ENCODE measurements around the gene KCNMA1.

The KCNMA1 gene

GRCh38 chr10:77022671-77023070, 614.9 kb downstream of the KCNMA1 start:
- Histone ChIP-seq H4K8ac (ENCODE audit: low read depth, low read length) (no peak overlapping the region), H3K4ac (ENCODE audit: low read length) (no peak overlapping the region)
- WGBS, 2 donors (ENCODE audit: extremely low coverage in 2 of 2, insufficient read length in 2 of 2, insufficient replicate concordance in 1 of 2) = no CpG with 5 or more reads among the region's 4 CpGs

GRCh38 chr10:77021966-77022490, 615.6 kb downstream of the KCNMA1 start:
- H3K9me3 ChIP-seq (replicated peaks in 1 of 2; ENCODE audit: control insufficient read depth in 2 of 2, insufficient read depth in 1 of 2, low read depth in 1 of 2, low read length in 2 of 2) = no peaks in the 10 kb centered on the region
- H2AFZ ChIP-seq (ENCODE audit: low read length) = no peak overlapping the region
- no peak overlapping the region for H2BK5ac ChIP-seq (ENCODE audit: low read length)
- no peaks in the 10 kb centered on the region for H3K36me3 ChIP-seq (replicated peaks in 1 of 2; ENCODE audit: control insufficient read depth in 2 of 2, insufficient read depth in 2 of 2, low read length in 2 of 2)
- no CpG with 5 or more reads among the region's 4 CpGs for WGBS, 2 donors (ENCODE audit: extremely low coverage in 2 of 2, insufficient read length in 2 of 2, insufficient replicate concordance in 1 of 2)
- no peak overlapping the region for H3K4ac ChIP-seq (ENCODE audit: low read length)
- H2AK5ac ChIP-seq (ENCODE audit: low read depth, low read length) = no peak overlapping the region
- H3K79me1 ChIP-seq (ENCODE audit: low read depth, low read length) = no peaks in the 10 kb centered on the region
- H4K91ac ChIP-seq (ENCODE audit: low read depth, low read length, poor library complexity) = no peak overlapping the region
- no peak overlapping the region for H3K9ac ChIP-seq (ENCODE audit: low read depth, low read length, poor library complexity)
- H3K4me1 ChIP-seq (ENCODE audit: control insufficient read depth in 2 of 2, insufficient read depth in 1 of 2, low read depth in 1 of 2, low read length in 2 of 2) = peaks cover 0 to 2% of the 10 kb centered on the region in 2 donors
- no peak overlapping the region for H3K27ac ChIP-seq (replicated peaks; ENCODE audit: low read length)
- no peak overlapping the region for H3K4me3 ChIP-seq (ENCODE audit: low read length in 2 of 2)
- no peak overlapping the region for H4K8ac ChIP-seq (ENCODE audit: low read depth, low read length)
- no peak overlapping the region for H3K18ac ChIP-seq (ENCODE audit: low read length)
- no peak overlapping the region for H3K14ac ChIP-seq (ENCODE audit: low read length)
- H3K4me2 ChIP-seq (ENCODE audit: insufficient read depth, low read length, poor library complexity, severe bottlenecking) = no peak overlapping the region
- no peak overlapping the region for H2BK120ac ChIP-seq (ENCODE audit: low read depth, low read length)
- H2BK12ac ChIP-seq (ENCODE audit: low read length) = no peak overlapping the region
- no peak overlapping the region for H3K23ac ChIP-seq (ENCODE audit: low read depth, low read length, poor library complexity)
- no peaks in the 10 kb centered on the region for H3K27me3 ChIP-seq (ENCODE audit: control insufficient read depth in 3 of 3, insufficient read depth in 3 of 3, low read depth in 1 of 3, low read length in 3 of 3)
- DNase-seq (ENCODE audit: low spot score) = no peak
- H2BK15ac ChIP-seq (ENCODE audit: low read length) = no peak overlapping the region

More at GRCh38 chr10:77022671-77023070, 614.9 kb downstream of the KCNMA1 start:
- Histone ChIP-seq H2BK5ac (ENCODE audit: low read length) (no peak overlapping the region), H3K4me1 (ENCODE audit: control insufficient read depth in 2 of 2, insufficient read depth in 1 of 2, low read depth in 1 of 2, low read length in 2 of 2) (peaks cover 0 to 2% of the 10 kb centered on the region in 2 donors), H3K23ac (ENCODE audit: low read depth, low read length, poor library complexity) (no peak overlapping the region), H2AK5ac (ENCODE audit: low read depth, low read length) (no peak overlapping the region), H3K27ac (replicated peaks; ENCODE audit: low read length) (no peak overlapping the region), H3K4me2 (ENCODE audit: insufficient read depth, low read length, poor library complexity, severe bottlenecking) (no peak overlapping the region), H3K36me3 (replicated peaks in 1 of 2; ENCODE audit: control insufficient read depth in 2 of 2, insufficient read depth in 2 of 2, low read length in 2 of 2) (no peaks in the 10 kb centered on the region), H4K91ac (ENCODE audit: low read depth, low read length, poor library complexity) (no peak overlapping the region), H3K79me1 (ENCODE audit: low read depth, low read length) (no peaks in the 10 kb centered on the region), H3K9me3 (replicated peaks in 1 of 2; ENCODE audit: control insufficient read depth in 2 of 2, insufficient read depth in 1 of 2, low read depth in 1 of 2, low read length in 2 of 2) (no peaks in the 10 kb centered on the region), H2BK12ac (ENCODE audit: low read length) (no peak overlapping the region), H3K27me3 (ENCODE audit: control insufficient read depth in 3 of 3, insufficient read depth in 3 of 3, low read depth in 1 of 3, low read length in 3 of 3) (no peaks in the 10 kb centered on the region), H3K14ac (ENCODE audit: low read length) (no peak overlapping the region), H2BK120ac (ENCODE audit: low read depth, low read length) (no peak overlapping the region), H2BK15ac (ENCODE audit: low read length) (no peak overlapping the region), H3K18ac (ENCODE audit: low read length) (no peak overlapping the region), H3K9ac (ENCODE audit: low read depth, low read length, poor library complexity) (no peak overlapping the region), H3K4me3 (ENCODE audit: low read length in 2 of 2) (no peak overlapping the region), H2AFZ (ENCODE audit: low read length) (no peak overlapping the region)
- DNase-seq (ENCODE audit: low spot score) = no peak

- no peak overlapping the region for H4K8ac ChIP-seq (ENCODE audit: low read depth, low read length)
These were observed 617.1 kb downstream of the KCNMA1 start for GRCh38 chr10:77020426-77021040.

GRCh38 chr10:77016855-77017254, 620.8 kb downstream of the KCNMA1 start:
- Histone ChIP-seq H3K9ac (ENCODE audit: low read depth, low read length, poor library complexity) (no peak overlapping the region), H3K9me3 (replicated peaks in 1 of 2; ENCODE audit: control insufficient read depth in 2 of 2, insufficient read depth in 1 of 2, low read depth in 1 of 2, low read length in 2 of 2) (no peaks in the 10 kb centered on the region), H3K36me3 (replicated peaks in 1 of 2; ENCODE audit: control insufficient read depth in 2 of 2, insufficient read depth in 2 of 2, low read length in 2 of 2) (no peaks in the 10 kb centered on the region), H3K23ac (ENCODE audit: low read depth, low read length, poor library complexity) (no peak overlapping the region), H3K79me1 (ENCODE audit: low read depth, low read length) (no peaks in the 10 kb centered on the region), H3K4me2 (ENCODE audit: insufficient read depth, low read length, poor library complexity, severe bottlenecking) (no peak overlapping the region), H4K8ac (ENCODE audit: low read depth, low read length) (no peak overlapping the region), H3K14ac (ENCODE audit: low read length) (no peak overlapping the region), H4K91ac (ENCODE audit: low read depth, low read length, poor library complexity) (no peak overlapping the region), H2BK5ac (ENCODE audit: low read length) (no peak overlapping the region), H2BK120ac (ENCODE audit: low read depth, low read length) (no peak overlapping the region), H2AK5ac (ENCODE audit: low read depth, low read length) (no peak overlapping the region), H3K4me3 (ENCODE audit: low read length in 2 of 2) (no peak overlapping the region), H2BK12ac (ENCODE audit: low read length) (no peak overlapping the region), H3K4ac (ENCODE audit: low read length) (no peak overlapping the region), H3K27ac (replicated peaks; ENCODE audit: low read length) (no peak overlapping the region), H3K27me3 (ENCODE audit: control insufficient read depth in 3 of 3, insufficient read depth in 3 of 3, low read depth in 1 of 3, low read length in 3 of 3) (no peaks in the 10 kb centered on the region), H2AFZ (ENCODE audit: low read length) (no peak overlapping the region), H3K4me1 (ENCODE audit: control insufficient read depth in 2 of 2, insufficient read depth in 1 of 2, low read depth in 1 of 2, low read length in 2 of 2) (no peaks in the 10 kb centered on the region), H3K18ac (ENCODE audit: low read length) (no peak overlapping the region), H2BK15ac (ENCODE audit: low read length) (no peak overlapping the region)
- WGBS, 2 donors (ENCODE audit: extremely low coverage in 2 of 2, insufficient read length in 2 of 2, insufficient replicate concordance in 1 of 2) = no CpG with 5 or more reads among the region's 4 CpGs
- DNase-seq (ENCODE audit: low spot score) = no peak

More at GRCh38 chr10:77020426-77021040, 617.1 kb downstream of the KCNMA1 start:
- no peak overlapping the region for H3K18ac ChIP-seq (ENCODE audit: low read length)
- no peaks in the 10 kb centered on the region for H3K36me3 ChIP-seq (replicated peaks in 1 of 2; ENCODE audit: control insufficient read depth in 2 of 2, insufficient read depth in 2 of 2, low read length in 2 of 2)
- H2BK15ac ChIP-seq (ENCODE audit: low read length) = no peak overlapping the region
- no peaks in the 10 kb centered on the region for H3K9me3 ChIP-seq (replicated peaks in 1 of 2; ENCODE audit: control insufficient read depth in 2 of 2, insufficient read depth in 1 of 2, low read depth in 1 of 2, low read length in 2 of 2)
- no peak overlapping the region for H3K23ac ChIP-seq (ENCODE audit: low read depth, low read length, poor library complexity)
- no peak overlapping the region for H2BK12ac ChIP-seq (ENCODE audit: low read length)
- no peak overlapping the region for H3K4ac ChIP-seq (ENCODE audit: low read length)
- H4K91ac ChIP-seq (ENCODE audit: low read depth, low read length, poor library complexity) = no peak overlapping the region
- H3K14ac ChIP-seq (ENCODE audit: low read length) = no peak overlapping the region
- H3K27me3 ChIP-seq (ENCODE audit: control insufficient read depth in 3 of 3, insufficient read depth in 3 of 3, low read depth in 1 of 3, low read length in 3 of 3) = no peaks in the 10 kb centered on the region
- H2AK5ac ChIP-seq (ENCODE audit: low read depth, low read length) = no peak overlapping the region
- no peaks in the 10 kb centered on the region for H3K79me1 ChIP-seq (ENCODE audit: low read depth, low read length)
- no peak overlapping the region for H3K4me2 ChIP-seq (ENCODE audit: insufficient read depth, low read length, poor library complexity, severe bottlenecking)
- DNase-seq (ENCODE audit: low spot score) = no peak
- H2BK5ac ChIP-seq (ENCODE audit: low read length) = no peak overlapping the region
- H3K4me1 ChIP-seq (ENCODE audit: control insufficient read depth in 2 of 2, insufficient read depth in 1 of 2, low read depth in 1 of 2, low read length in 2 of 2) = peaks cover 0 to 2% of the 10 kb centered on the region in 2 donors
- H3K9ac ChIP-seq (ENCODE audit: low read depth, low read length, poor library complexity) = no peak overlapping the region
- H2AFZ ChIP-seq (ENCODE audit: low read length) = no peak overlapping the region
- no peak overlapping the region for H3K27ac ChIP-seq (replicated peaks; ENCODE audit: low read length)
- no peak overlapping the region for H3K4me3 ChIP-seq (ENCODE audit: low read length in 2 of 2)
- no peak overlapping the region for H2BK120ac ChIP-seq (ENCODE audit: low read depth, low read length)
- WGBS, 2 donors (ENCODE audit: extremely low coverage in 2 of 2, insufficient read length in 2 of 2, insufficient replicate concordance in 1 of 2) = no CpG with 5 or more reads among the region's 4 CpGs

All from neuronal stem cell (in vitro differentiated cells).